ENCODE measurements around the gene TRAF4.

- TF ChIP-seq ZFP3 (CRISPR knock-in tag; IDR thresholded peaks at IDR 0.05), result no peak
- TF ChIP-seq TCF4 (CRISPR knock-in tag; IDR thresholded peaks at IDR 0.05; ENCODE audit: borderline replicate concordance), result no peak
- no peak for TF ChIP-seq ISL1 (CRISPR knock-in tag; IDR thresholded peaks at IDR 0.05)
- TF ChIP-seq RARB (CRISPR knock-in tag; IDR thresholded peaks at IDR 0.05), result no peak
- no peak for TF ChIP-seq PPARA (CRISPR knock-in tag; IDR thresholded peaks at IDR 0.05; ENCODE audit: borderline replicate concordance)
- no peak for TF ChIP-seq ESRRG (CRISPR knock-in tag; IDR thresholded peaks at IDR 0.05)
- no peak for TF ChIP-seq CSDC2 (CRISPR knock-in tag; IDR thresholded peaks at IDR 0.05)
- no peak for TF ChIP-seq ZNF565 (CRISPR knock-in tag; conservative IDR thresholded peaks at IDR 0.05; ENCODE audit: low read depth)
- TF ChIP-seq ZFP30 (CRISPR knock-in tag; IDR thresholded peaks at IDR 0.05), result no peak
- TF ChIP-seq ZNF8 (CRISPR knock-in tag; IDR thresholded peaks at IDR 0.05), result no peak
Measured at GRCh38 chr17:28758411-28759121, 14.8 kb downstream of the TRAF4 start.
